22Rv1 (cell line): ENCODE measurements around the gene EGFL8.
A peak's percentile ranks its signal among the peaks of the same experiment; 100 is the strongest.

Source experiments
- H3K27ac ChIP-seq: fragments of 450-650 bp; 2 replicates; pipeline ENCODE4 v1.5.1; 2017
- CTCF ChIP-seq: fragments of 450-650 bp; IDR thresholded peaks from 2 replicates; pipeline ENCODE4 v1.5.1; 2017; ENCODE audit warnings: mild to moderate bottlenecking
- ZFX ChIP-seq: fragments of 450-650 bp; IDR thresholded peaks from 2 replicates; pipeline ENCODE4 v1.6.1; 2017; ENCODE audit warnings: antibody characterized with exemption, borderline replicate concordance

EGFL8 gene

GRCh38 chr6:32164295-32164694, at the start of gene EGFL8:
EGFL8 (plus strand) TSS chr6:32164595; CDS start chr6:32166166, 1,571 bp downstream.
- TF ChIP-seq ZFX (no peak), CTCF (no peak)
- no peak within 1 kb of the TSS for H3K27ac ChIP-seq

DNA sequence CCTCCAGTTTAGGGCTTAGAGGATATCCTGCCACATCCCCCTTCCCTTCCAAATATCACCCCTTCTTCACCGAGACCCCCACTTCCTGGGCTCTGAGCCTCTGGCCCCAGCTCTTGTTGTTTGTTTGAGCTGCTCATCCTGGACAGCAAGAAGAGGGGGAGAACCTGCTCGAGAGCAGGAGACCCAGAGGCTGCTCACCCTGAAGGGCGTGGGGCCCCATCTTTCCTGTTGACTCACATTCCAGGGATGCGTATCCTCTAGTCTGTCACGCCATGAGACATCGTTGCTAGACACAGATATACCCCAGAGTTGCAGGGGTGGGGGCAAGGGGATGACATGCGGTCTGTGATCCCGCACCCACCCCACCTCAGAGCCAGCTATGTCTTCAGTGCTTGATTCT, 49.6 kb upstream of the EGFL8 start:
- no peak overlapping the region for H3K27ac ChIP-seq
- TF ChIP-seq CTCF = no peak
- no peak for TF ChIP-seq ZFX

DNA sequence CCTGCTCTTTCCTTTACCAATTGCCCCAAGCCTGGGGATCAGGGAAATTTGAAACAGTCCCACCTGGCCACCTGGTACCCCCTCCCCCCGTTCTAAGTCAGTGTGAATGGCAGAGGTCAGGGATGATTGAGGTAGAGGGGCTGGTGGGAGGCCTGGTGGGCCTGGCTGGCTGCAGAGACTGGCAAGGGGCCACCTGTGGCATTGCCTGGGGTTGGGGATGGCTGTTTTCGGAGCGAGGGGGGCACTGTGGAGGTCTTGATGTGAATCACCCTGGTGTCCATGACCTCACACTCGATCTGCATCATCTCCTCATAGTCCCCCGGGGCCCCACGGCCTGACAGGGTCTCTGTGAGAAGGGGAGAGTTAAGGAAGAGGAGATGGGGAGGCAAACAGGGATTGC, 48.8 kb upstream of the EGFL8 start:
- H3K27ac ChIP-seq = no peak overlapping the region
- TF ChIP-seq ZFX = no peak
- no peak for TF ChIP-seq CTCF

DNA sequence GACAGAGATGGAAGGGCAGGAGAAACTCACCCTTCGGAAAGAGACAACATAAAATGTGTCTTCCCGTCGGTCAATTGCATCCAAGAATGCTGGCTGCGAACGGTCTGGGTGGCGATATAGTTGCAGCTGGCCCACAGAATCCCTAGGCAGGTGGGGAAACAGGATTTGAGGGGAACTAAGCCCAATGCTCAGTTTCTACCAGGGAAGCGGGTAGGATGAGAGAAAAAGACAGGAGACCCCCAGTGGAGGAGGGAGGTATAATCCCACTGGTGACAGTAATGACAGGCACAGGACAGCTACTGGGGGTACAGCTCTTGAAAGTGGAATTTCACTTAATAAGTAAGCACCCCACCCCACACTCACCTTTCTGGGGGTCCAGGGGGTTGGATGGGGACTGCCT, 47.7 kb upstream of the EGFL8 start:
- no peak overlapping the region for H3K27ac ChIP-seq
- TF ChIP-seq ZFX (no peak), CTCF (peak; percentile 46; the same call in 1 of the 2 replicates)

GRCh38 chr6:32117461-32117860, 46.9 kb upstream of the EGFL8 start:
- H3K27ac ChIP-seq = no peak overlapping the region
- TF ChIP-seq ZFX = no peak
- TF ChIP-seq CTCF = no peak

- H3K27ac ChIP-seq = peak overlapping the region; percentile 60
- TF ChIP-seq ZFX = no peak
- TF ChIP-seq CTCF = peak; percentile 93
These were observed 45.4 kb upstream of the EGFL8 start for GRCh38 chr6:32118782-32119628.

DNA sequence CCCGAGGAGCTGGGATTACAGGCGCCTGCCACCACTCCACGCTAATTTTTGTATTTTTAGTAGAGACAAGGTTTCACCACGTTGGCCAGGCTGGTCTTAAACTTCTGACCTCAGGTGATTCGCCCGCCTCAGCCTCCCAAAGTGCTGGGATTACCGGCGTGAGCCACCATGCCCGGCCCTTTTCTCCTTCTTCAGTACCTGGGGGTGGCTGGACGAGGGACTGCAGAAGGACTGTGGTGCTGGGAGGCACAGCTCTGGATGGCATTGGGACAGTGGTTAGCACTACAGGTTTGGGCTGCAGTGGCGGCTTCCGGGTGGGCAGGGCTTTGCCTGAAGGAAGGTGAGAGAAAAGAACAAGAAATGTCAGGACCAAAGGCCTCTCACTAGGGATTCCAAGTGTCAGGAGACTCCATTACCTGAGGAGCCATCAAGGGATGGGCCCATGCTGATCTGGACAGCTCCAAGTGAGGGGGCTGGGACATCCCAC, 43.8 kb upstream of the EGFL8 start:
- H3K27ac ChIP-seq = no peak overlapping the region
- TF ChIP-seq ZFX = no peak
- TF ChIP-seq CTCF = no peak
